ENCODE data around the gene ZBTB17.

The ZBTB17 gene

DNA sequence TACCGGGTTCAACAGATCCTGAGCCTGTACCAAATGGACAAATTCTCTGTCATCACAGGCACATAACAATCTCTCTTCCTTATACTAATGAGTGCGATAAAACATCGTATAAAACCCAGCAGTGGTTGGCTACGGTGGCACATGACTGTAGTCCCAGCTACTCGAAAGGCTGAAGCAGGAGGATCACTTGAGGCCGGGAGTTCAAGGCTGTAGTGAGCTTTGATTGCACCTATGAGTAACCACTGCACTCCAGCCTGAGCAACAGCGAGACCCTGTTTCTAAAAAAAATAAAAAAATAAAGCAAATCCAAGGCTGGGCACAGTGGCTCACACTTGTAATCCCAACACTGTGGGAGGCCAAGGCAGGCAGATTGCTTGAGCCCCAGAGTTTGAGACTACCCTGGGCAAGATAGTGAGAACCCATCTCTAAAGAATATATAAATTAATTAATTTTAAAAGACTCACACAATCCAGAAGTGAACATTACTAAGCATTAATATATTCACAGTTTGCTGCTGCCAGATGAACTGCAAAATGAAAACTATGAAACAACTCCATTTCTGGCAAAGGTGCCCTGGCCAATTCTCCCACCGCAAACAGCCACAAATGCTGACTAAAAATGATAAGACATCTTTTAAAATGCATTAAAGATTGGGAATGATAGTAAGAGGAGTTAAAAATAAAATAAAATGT, 13.1 kb downstream of the ZBTB17 start:
- TF ChIP-seq, protein P1, sequence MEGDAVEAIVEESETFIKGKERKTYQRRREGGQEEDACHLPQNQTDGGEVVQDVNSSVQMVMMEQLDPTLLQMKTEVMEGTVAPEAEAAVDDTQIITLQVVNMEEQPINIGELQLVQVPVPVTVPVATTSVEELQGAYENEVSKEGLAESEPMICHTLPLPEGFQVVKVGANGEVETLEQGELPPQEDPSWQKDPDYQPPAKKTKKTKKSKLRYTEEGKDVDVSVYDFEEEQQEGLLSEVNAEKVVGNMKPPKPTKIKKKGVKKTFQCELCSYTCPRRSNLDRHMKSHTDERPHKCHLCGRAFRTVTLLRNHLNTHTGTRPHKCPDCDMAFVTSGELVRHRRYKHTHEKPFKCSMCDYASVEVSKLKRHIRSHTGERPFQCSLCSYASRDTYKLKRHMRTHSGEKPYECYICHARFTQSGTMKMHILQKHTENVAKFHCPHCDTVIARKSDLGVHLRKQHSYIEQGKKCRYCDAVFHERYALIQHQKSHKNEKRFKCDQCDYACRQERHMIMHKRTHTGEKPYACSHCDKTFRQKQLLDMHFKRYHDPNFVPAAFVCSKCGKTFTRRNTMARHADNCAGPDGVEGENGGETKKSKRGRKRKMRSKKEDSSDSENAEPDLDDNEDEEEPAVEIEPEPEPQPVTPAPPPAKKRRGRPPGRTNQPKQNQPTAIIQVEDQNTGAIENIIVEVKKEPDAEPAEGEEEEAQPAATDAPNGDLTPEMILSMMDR (IDR thresholded peaks at IDR 0.05), result no peak

DNA sequence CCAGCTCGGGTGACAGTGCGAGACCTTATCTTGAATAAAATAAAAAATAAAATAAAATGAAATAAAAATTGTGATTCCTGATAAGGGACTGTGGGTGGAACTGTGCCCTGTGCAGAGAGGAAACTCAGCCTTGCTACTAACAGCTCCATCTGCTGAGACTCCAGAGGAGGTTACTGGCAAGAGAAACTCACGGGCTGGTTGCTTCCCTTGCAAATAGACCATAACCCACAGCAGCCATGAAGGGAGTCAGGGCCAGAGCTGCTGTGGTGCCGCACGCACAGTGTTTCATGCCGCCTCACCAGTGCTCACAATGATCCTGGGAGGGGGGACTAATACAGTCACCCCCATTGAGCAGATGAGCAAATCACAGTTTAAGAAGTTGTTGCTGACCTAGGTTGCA, 13.7 kb downstream of the ZBTB17 start:
- TF ChIP-seq, protein P1 (IDR thresholded peaks at IDR 0.05), result no peak

DNA sequence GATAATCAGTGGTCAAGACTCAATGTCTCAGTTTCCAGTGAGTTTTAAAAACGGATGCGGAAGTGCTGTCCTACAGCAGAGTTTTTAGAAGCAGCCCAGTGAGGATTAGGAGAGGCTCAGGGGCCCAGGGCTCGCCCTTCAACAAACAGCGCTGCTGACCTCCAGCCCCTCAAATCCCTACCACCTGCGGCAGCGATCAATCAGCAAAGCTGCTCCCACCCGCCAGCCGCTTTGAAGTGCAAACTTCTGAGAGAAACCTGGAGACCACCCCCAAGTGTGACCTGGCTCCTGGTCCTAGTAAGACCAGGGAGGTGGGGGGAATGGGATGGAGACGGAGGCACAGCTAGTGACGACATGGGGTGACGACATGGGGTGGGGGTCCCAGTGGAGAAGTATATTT, 14.4 kb downstream of the ZBTB17 start:
- TF ChIP-seq, protein P1 (IDR thresholded peaks at IDR 0.05), result no peak

DNA sequence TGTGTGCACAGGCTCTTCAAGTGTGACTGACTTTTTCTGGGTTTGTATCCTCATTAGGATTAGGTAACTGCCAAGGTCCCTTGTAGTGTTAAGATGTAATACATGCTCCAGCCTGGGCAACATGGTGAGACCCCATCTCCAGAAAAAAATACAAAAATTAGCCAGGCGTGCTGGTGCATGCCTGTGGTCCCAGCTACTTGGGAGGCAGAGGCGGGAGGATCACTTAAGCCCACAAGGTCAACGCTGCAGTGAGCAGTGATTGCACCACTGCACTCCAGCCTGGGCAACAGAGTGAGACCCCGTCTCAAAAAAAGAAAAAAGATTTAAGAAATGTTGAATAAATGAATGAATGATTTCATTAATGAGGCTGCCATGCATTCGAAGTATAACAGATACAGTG, 15.1 kb downstream of the ZBTB17 start:
- TF ChIP-seq, protein P1 (IDR thresholded peaks at IDR 0.05), result no peak

DNA sequence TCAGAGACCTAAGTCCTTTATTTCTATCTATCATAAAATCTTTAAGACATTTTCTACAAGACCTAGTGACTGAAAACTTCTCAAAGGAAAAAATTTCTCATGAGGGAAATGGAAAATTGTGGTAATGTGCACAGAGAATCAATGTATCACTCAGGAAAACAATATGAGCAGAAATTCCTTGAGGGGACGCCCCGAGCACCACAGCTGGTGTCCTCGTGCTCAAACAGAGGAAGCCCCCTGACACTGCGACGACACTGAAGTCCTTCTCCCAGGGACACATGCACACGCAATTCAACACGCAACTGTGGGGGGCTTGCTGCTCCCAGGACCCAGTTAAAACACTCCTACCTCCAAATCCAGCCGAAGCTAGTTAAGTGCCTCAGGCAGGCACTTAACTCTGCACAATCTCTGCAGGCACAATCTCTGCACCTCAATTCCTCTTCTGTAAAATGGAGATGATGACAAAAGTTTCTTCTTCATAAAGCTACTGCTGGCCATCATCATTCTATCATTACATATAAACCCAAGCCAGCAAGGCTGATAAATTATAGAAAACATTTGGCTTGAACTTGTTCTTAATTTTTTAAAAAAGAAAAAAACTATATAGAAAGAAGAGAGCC, 16.0 kb downstream of the ZBTB17 start:
- TF ChIP-seq, protein P1 (IDR thresholded peaks at IDR 0.05), result no peak

DNA sequence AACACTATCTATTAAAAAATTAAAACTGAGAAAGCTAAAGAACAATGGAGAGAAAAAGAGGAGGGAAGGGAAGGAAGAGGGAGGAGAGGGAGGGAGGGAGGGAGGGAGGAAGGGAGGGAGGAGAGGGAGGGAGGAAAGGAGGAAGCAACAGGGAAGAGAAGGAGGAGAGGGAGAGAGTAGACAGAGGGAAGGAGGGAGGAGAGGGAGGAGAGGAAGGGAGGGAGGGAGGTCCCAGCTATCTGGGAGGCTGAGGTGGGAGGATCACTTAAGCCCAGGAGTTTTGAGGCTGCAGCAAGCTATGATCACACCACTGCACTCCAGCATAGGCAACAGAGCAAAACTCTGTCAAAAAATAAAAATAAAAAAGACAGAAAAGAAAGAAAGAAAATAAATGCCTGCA, 16.5 kb downstream of the ZBTB17 start:
- TF ChIP-seq, protein P1 (IDR thresholded peaks at IDR 0.05), result no peak

DNA sequence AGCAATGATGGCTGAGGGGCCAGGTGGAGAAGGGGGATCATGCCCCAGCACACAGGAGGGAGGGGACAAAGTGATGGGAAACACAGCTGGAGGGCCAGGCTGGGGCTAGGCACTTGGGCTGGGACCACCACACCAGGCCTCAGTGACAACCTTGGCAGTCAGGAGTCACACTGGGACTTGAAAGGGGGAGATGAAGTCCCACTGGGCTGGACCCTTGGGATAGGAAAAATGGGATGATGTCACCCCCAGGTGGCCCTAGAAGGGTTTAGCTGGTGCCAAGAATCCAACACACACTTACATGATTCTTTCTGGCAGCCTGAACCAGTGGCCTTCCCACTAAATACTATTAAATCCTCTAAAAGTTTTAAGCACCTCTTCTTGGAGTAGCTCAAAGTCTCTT, 17.1 kb downstream of the ZBTB17 start:
- TF ChIP-seq, protein P1 (IDR thresholded peaks at IDR 0.05), result no peak

All from LNCAP (cell line).